PFSK-1 (cell line): ENCODE results near the gene CCDC171.

ENCODE experiments used
- FOXP2 ChIP-seq: optimal IDR thresholded peaks from 2 replicates; pipeline ENCODE3; 2011; ENCODE audit warnings: borderline replicate concordance, control low read depth, inconsistent platforms; ENCODE audit not compliant: insufficient read depth; ENCODE audit errors: extremely low read length, extremely low read depth
- POLR2AphosphoS5 ChIP-seq: IDR thresholded peaks from 2 replicates; pipeline ENCODE4 v1.6.1; 2012; ENCODE audit warnings: low read depth, mild to moderate bottlenecking, control low read depth, low read length, moderate library complexity
- REST ChIP-seq, 2 experiments: IDR thresholded peaks; 2 replicates each; pipeline versions ENCODE4 v1.6.1 to v1.8.0; 2011 to 2012; ENCODE audit warnings: low read depth in 2 of 2, low read length in 2 of 2, control low read depth in 1 of 2, inconsistent platforms in 1 of 2, mild to moderate bottlenecking in 1 of 2, moderate library complexity in 1 of 2; ENCODE audit not compliant: insufficient read depth in 1 of 2
- SIN3A ChIP-seq: IDR thresholded peaks from 2 replicates; pipeline ENCODE4 v1.6.1; 2012; ENCODE audit warnings: mild to moderate bottlenecking, low read length, moderate library complexity, borderline replicate concordance; ENCODE audit not compliant: insufficient read depth
- TAF1 ChIP-seq: IDR thresholded peaks from 2 replicates; pipeline ENCODE4 v1.6.1; 2012; ENCODE audit warnings: low read length, control low read depth, borderline replicate concordance; ENCODE audit not compliant: insufficient read depth

Gene CCDC171

DNA sequence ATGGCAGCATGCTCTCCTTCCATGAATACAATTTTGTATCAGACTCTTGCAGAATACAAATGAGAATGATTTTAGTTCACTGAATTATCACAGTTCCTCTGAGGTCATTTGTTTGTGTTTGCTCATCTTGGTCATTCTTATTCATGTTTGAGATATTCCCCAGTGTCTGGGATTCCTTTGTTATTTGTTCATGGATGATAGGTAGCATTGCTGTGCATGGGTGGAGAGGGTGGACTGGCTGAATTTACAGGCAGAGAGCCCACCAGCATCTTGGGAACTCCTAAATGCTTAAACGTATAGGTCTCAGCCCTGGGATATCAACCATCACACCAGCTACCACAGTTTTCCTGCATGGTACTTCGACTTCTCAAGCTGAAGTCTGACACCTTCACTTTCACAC is 459.8 kb downstream of the CCDC171 start:
- TF ChIP-seq FOXP2, result no peak
- TF ChIP-seq POLR2AphosphoS5, result no peak
- no peak for TF ChIP-seq SIN3A
- TF ChIP-seq TAF1, result no peak
- TF ChIP-seq REST (IDR thresholded peaks at IDR 0.05; ENCODE audit: insufficient read depth in 1 of 2, low read depth in 2 of 2, low read length in 2 of 2), result no peak

DNA sequence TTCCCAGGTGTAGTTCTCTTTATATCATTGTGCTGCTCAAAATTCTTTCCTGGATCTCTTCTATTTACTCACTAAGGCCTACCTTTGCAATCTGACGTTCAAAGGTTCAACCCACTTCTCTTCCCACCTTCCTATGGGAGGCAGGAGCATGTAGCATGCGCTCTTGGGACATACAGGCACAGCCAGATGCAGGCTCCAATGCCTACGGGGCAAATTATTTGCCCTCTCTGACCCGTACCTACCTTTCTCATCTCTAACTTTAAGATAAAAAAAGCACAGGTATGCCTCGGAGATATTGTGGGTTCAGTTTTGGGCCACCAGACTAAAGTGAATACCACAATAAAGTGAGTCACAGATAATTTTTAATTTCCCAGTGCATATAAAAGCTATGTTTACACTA is 460.5 kb downstream of the CCDC171 start:
- TF ChIP-seq SIN3A (no peak), FOXP2 (no peak), REST (IDR thresholded peaks at IDR 0.05; ENCODE audit: insufficient read depth in 1 of 2, low read depth in 2 of 2, low read length in 2 of 2) (no peak)

DNA sequence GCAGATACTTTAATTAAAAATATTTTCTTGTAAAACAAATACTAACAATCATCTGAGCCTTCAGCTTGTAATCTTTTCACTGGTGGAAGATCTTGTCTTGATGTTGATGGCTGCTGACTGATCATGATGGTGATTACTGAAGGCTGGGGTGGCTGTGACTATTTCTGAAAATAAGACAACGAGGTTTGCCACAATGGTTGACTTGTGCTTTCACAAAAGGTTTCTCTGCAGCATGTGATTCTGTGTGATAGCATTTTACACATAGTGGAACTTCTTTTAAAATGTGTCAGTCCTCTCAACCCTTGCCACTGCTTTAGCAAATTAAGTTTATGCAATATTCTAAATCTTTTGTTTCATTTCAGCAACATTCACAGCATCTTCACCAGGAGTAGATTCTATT is 461.0 kb downstream of the CCDC171 start:
- TF ChIP-seq POLR2AphosphoS5 (no peak), FOXP2 (no peak), REST (IDR thresholded peaks at IDR 0.05; ENCODE audit: insufficient read depth in 1 of 2, low read depth in 2 of 2, low read length in 2 of 2) (no peak), SIN3A (no peak), TAF1 (no peak)

GRCh38 chr9:16022228-16022627 is 469.4 kb downstream of the CCDC171 start:
- TF ChIP-seq REST (IDR thresholded peaks at IDR 0.05; ENCODE audit: insufficient read depth in 1 of 2, low read depth in 2 of 2, low read length in 2 of 2) (no peak), FOXP2 (no peak), POLR2AphosphoS5 (no peak), TAF1 (no peak), SIN3A (no peak)

GRCh38 chr9:16023446-16023845 is 470.6 kb downstream of the CCDC171 start:
- TF ChIP-seq POLR2AphosphoS5 (no peak), FOXP2 (no peak), TAF1 (no peak), REST (IDR thresholded peaks at IDR 0.05; ENCODE audit: insufficient read depth in 1 of 2, low read depth in 2 of 2, low read length in 2 of 2) (no peak), SIN3A (no peak)
